ENCODE measurements around the gene HPN.

GRCh38 chr19:35086455-35086854 lies 44.9 kb downstream of the HPN start:
- TF ChIP-seq, protein P1, sequence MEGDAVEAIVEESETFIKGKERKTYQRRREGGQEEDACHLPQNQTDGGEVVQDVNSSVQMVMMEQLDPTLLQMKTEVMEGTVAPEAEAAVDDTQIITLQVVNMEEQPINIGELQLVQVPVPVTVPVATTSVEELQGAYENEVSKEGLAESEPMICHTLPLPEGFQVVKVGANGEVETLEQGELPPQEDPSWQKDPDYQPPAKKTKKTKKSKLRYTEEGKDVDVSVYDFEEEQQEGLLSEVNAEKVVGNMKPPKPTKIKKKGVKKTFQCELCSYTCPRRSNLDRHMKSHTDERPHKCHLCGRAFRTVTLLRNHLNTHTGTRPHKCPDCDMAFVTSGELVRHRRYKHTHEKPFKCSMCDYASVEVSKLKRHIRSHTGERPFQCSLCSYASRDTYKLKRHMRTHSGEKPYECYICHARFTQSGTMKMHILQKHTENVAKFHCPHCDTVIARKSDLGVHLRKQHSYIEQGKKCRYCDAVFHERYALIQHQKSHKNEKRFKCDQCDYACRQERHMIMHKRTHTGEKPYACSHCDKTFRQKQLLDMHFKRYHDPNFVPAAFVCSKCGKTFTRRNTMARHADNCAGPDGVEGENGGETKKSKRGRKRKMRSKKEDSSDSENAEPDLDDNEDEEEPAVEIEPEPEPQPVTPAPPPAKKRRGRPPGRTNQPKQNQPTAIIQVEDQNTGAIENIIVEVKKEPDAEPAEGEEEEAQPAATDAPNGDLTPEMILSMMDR (IDR thresholded peaks at IDR 0.05) = no peak
- no peak for TF ChIP-seq POLR2A (IDR thresholded peaks at IDR 0.05)

Measured in Peyer's patch (tissue), 4 donors.